ENCODE data around the gene TLE4.

- TF ChIP-seq, protein P1, sequence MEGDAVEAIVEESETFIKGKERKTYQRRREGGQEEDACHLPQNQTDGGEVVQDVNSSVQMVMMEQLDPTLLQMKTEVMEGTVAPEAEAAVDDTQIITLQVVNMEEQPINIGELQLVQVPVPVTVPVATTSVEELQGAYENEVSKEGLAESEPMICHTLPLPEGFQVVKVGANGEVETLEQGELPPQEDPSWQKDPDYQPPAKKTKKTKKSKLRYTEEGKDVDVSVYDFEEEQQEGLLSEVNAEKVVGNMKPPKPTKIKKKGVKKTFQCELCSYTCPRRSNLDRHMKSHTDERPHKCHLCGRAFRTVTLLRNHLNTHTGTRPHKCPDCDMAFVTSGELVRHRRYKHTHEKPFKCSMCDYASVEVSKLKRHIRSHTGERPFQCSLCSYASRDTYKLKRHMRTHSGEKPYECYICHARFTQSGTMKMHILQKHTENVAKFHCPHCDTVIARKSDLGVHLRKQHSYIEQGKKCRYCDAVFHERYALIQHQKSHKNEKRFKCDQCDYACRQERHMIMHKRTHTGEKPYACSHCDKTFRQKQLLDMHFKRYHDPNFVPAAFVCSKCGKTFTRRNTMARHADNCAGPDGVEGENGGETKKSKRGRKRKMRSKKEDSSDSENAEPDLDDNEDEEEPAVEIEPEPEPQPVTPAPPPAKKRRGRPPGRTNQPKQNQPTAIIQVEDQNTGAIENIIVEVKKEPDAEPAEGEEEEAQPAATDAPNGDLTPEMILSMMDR (conservative IDR thresholded peaks at IDR 0.05; ENCODE audit: low read length) = no peak
- no peak for TF ChIP-seq EZH2phosphoT487 (IDR thresholded peaks at IDR 0.05; ENCODE audit: borderline replicate concordance)
Measured at GRCh38 chr9:79663300-79663699, 91.5 kb downstream of the TLE4 start.

All from Loucy (cell line).